Peyer's patch (tissue), 4 donors: ENCODE results near the gene VPS35L. TPM values are rescaled to one million over a fixed set of nuclear protein-coding genes. Genes with fewer than 3 reads are reported as not detected.
A peak's percentile ranks its signal among the peaks of the same experiment; 100 is the strongest.
"Not testable (repeated sequence)": the region's sequence is repeated elsewhere in the genome, so short reads cannot be mapped to it uniquely, and the experiment has no call there.

Source experiments
- DNase-seq, 3 donors: peaks; one replicate each; pipeline ENCODE4 v3.0.0-alpha.2; 2017 to 2019
- H3K27ac ChIP-seq, 4 donors: fragments of 200-600 bp; sonication (generic); one replicate each; pipeline ENCODE4 v1.5.1; 2016 to 2019
- H3K27me3 ChIP-seq, 2 donors: fragments of 200-600 bp; sonication (generic); one replicate each; pipeline ENCODE4 v1.5.1; 2019
- H3K36me3 ChIP-seq, 3 donors: fragments of 200-600 bp; sonication (generic); one replicate each; pipeline ENCODE4 v1.5.1; 2016 to 2019
- H3K4me1 ChIP-seq, 4 donors: fragments of 200-600 bp; sonication (generic); one replicate each; pipeline ENCODE4 v1.5.1; 2016 to 2019
- H3K4me3 ChIP-seq, 4 donors: fragments of 200-600 bp; sonication (generic); 1 replicate in 3 of 4; 2 replicates in 1 of 4; pipeline ENCODE4 v1.5.1; 2016 to 2019; ENCODE audit warnings: mild to moderate bottlenecking in 1 of 4
- H3K9me3 ChIP-seq, 4 donors: fragments of 200-600 bp; sonication (generic); one replicate each; pipeline ENCODE4 v1.5.1; 2016 to 2019; ENCODE audit warnings: mild to moderate bottlenecking in 1 of 4
- POLR2A ChIP-seq, 2 donors: fragments of 450-650 bp; IDR thresholded peaks; one replicate each; pipeline ENCODE4 v1.5.1; 2017; ENCODE audit warnings: antibody characterized with exemption in 2 of 2, mild to moderate bottlenecking in 2 of 2, moderate library complexity in 2 of 2
- total RNA-seq, 4 donors: library from RNA; depleted of rRNA; stranded (reverse); fragments of >200 nt; gene quantifications; one replicate each; pipeline ENCODE4 v1.1.0, GENCODE V29; 2016
- TF ChIP-seq, protein P1 (sequence below), 6 experiments: fragments of 450-650 bp in 4 of 6; fragments of 200-600 bp in 2 of 6; sonication (generic) in 1 of 6; IDR thresholded peaks; one replicate each; pipeline ENCODE4 v1.5.1; 2017 to 2019; ENCODE audit warnings: antibody characterized with exemption in 6 of 6, mild to moderate bottlenecking in 3 of 6, moderate library complexity in 1 of 6

VPS35L gene
- total RNA-seq, 4 donors from 2014 or later: 35.2 to 71.8 (median 45.2) TPM

DNA sequence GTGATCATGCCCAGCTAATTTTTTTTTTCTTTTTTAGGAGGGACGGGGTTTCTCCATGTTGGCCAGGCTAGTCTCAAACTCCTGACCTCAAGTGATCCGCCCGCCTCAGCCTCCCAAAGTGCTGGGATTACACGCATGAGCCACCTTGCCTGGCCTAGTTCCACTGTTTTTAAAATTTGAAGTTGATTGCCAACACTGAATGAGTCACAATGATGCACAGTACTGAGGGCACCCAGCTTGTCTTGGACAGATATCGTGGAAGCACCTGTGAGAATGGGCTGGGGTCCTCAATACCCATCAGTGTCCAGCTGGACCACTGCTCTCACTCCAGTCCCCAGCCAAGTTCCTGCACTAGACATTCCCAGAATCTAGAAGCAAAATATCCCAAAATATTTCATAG is 160.1 kb downstream of the VPS35L start:
- no peak overlapping the region for H3K4me3 ChIP-seq
- DNase-seq: no peak
- TF ChIP-seq, protein P1, sequence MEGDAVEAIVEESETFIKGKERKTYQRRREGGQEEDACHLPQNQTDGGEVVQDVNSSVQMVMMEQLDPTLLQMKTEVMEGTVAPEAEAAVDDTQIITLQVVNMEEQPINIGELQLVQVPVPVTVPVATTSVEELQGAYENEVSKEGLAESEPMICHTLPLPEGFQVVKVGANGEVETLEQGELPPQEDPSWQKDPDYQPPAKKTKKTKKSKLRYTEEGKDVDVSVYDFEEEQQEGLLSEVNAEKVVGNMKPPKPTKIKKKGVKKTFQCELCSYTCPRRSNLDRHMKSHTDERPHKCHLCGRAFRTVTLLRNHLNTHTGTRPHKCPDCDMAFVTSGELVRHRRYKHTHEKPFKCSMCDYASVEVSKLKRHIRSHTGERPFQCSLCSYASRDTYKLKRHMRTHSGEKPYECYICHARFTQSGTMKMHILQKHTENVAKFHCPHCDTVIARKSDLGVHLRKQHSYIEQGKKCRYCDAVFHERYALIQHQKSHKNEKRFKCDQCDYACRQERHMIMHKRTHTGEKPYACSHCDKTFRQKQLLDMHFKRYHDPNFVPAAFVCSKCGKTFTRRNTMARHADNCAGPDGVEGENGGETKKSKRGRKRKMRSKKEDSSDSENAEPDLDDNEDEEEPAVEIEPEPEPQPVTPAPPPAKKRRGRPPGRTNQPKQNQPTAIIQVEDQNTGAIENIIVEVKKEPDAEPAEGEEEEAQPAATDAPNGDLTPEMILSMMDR (IDR thresholded peaks at IDR 0.05): no peak
- no peak for TF ChIP-seq POLR2A (IDR thresholded peaks at IDR 0.05)
- no peaks in the 10 kb centered on the region for H3K27me3 ChIP-seq
- peak overlapping the region in 2 of 4 donors; percentile 44 to 65 for H3K27ac ChIP-seq
- peaks cover 0 to 25% (median 2%) of the 10 kb centered on the region in 4 donors for H3K4me1 ChIP-seq
- H3K9me3 ChIP-seq: no peaks in the 10 kb centered on the region
- H3K36me3 ChIP-seq: peaks cover 0 to 28% (median 0%) of the 10 kb centered on the region in 3 donors

- H3K36me3 ChIP-seq: peaks cover 0 to 28% (median 0%) of the 10 kb centered on the region in 3 donors
- H3K4me3 ChIP-seq: peak overlapping the region in 2 of 4 donors; percentile 87 to 96
- no peak for DNase-seq
- TF ChIP-seq, protein P1 (IDR thresholded peaks at IDR 0.05): no peak
- no peak for TF ChIP-seq POLR2A (IDR thresholded peaks at IDR 0.05)
- no peaks in the 10 kb centered on the region for H3K27me3 ChIP-seq
- H3K27ac ChIP-seq: peak overlapping the region in 2 of 4 donors; percentile 44 to 65
- H3K9me3 ChIP-seq: no peaks in the 10 kb centered on the region
- peaks cover 0 to 25% (median 2%) of the 10 kb centered on the region in 4 donors for H3K4me1 ChIP-seq
Observed at GRCh38 chr16:19716183-19716582, 160.7 kb downstream of the VPS35L start.

DNA sequence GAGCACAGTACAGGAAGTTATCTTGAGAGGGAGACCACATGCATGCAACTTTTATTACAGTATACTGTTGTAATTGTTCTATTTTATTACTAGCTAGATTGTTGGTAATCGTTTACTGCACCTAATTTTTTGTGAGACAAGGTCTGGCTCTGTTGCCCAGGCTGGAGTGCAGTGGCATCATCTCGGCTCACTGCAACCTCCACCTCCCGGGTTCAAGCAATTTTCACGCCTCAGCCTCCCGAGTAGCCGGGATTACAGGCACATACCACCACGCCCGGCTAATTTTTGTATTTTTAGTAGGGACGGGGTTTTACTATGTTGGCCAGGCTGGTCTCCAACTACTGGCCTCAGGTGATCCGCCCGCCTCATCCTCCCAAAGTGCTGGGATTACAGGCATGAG is 161.2 kb downstream of the VPS35L start:
- not testable (repeated sequence) for DNase-seq, H3K27me3 ChIP-seq, H3K9me3 ChIP-seq
- Histone ChIP-seq H3K4me3 (peak overlapping the region in 3 of 4 donors; percentile 80 to 96 (median 87)), H3K4me1 (peaks cover 0 to 25% (median 2%) of the 10 kb centered on the region in 4 donors), H3K27ac (peak overlapping the region in 3 of 4 donors; percentile 44 to 73 (median 65)), H3K36me3 (peaks cover 0 to 27% (median 0%) of the 10 kb centered on the region in 3 donors)

GRCh38 chr16:19717314-19717713 is 161.8 kb downstream of the VPS35L start:
- Histone ChIP-seq H3K27ac (peak overlapping the region; percentile 73 to 86 (median 78)), H3K9me3 (no peaks in the 10 kb centered on the region), H3K36me3 (peaks cover 0 to 21% (median 0%) of the 10 kb centered on the region in 3 donors), H3K4me1 (peaks cover 0 to 25% (median 2%) of the 10 kb centered on the region in 4 donors), H3K4me3 (peak overlapping the region; percentile 75 to 96 (median 84)), H3K27me3 (no peaks in the 10 kb centered on the region)
- DNase-seq: no peak
- no peak for TF ChIP-seq POLR2A (IDR thresholded peaks at IDR 0.05)

- peak in 1 of 2 donors; percentile 30 for TF ChIP-seq POLR2A (IDR thresholded peaks at IDR 0.05)
- TF ChIP-seq, protein P1 (IDR thresholded peaks at IDR 0.05): peak in 3 of 6 experiments; percentile 13 to 27 (median 20)
- Histone ChIP-seq H3K9me3 (no peaks in the 10 kb centered on the region), H3K27me3 (no peaks in the 10 kb centered on the region), H3K36me3 (peaks cover 0 to 15% (median 0%) of the 10 kb centered on the region in 3 donors), H3K4me1 (peaks cover 0 to 25% (median 2%) of the 10 kb centered on the region in 4 donors), H3K4me3 (peak within 1 kb of the TSS; percentile 75 to 96 (median 84)), H3K27ac (peak within 1 kb of the TSS; percentile 73 to 86 (median 78))
- peak; percentile 86 to 95 (median 91) for DNase-seq
Observed at GRCh38 chr16:19717741-19718623, 162.5 kb downstream of the VPS35L start, which contains the start of the genes IQCK and KNOP1. Gene IQCK, plus strand, starts transcription at chr16:19718271. Its CDS starts 36 bp downstream, at chr16:19718307. Gene KNOP1, minus strand, starts transcription at chr16:19718227. Its CDS starts 3,192 bp downstream, at chr16:19715035.

- peaks cover 0 to 10% (median 0%) of the 10 kb centered on the region in 3 donors for H3K36me3 ChIP-seq
- TF ChIP-seq POLR2A (IDR thresholded peaks at IDR 0.05): no peak
- TF ChIP-seq, protein P1 (IDR thresholded peaks at IDR 0.05): no peak
- DNase-seq: peak in 2 of 3 donors; percentile 29 to 55
- peaks cover 0 to 25% (median 2%) of the 10 kb centered on the region in 4 donors for H3K4me1 ChIP-seq
- no peaks in the 10 kb centered on the region for H3K27me3 ChIP-seq
- H3K9me3 ChIP-seq: no peaks in the 10 kb centered on the region
- peak overlapping the region; percentile 14 to 86 (median 78) for H3K27ac ChIP-seq
- peak overlapping the region; percentile 75 to 96 (median 84) for H3K4me3 ChIP-seq
Observed at GRCh38 chr16:19718624-19718965, 163.1 kb downstream of the VPS35L start.
